Stomach (tissue), 19 donors: ENCODE measurements around the gene SLC26A4. TPM values are rescaled to one million over a fixed set of nuclear protein-coding genes. Genes with fewer than 3 reads are reported as not detected.

Source experiments
- DNase-seq, 2 donors: peaks; one replicate each; pipeline versions ENCODE4 v3.0.0 to v3.0.0-alpha.2; 2013 to 2019
- H3K27ac ChIP-seq, 5 donors: fragments of 200-600 bp in 4 of 5; sonication (generic) in 4 of 5; one replicate each; pipeline ENCODE4 v1.5.1; 2013 to 2019; ENCODE audit warnings: mild to moderate bottlenecking in 1 of 5, moderate library complexity in 1 of 5
- H3K27me3 ChIP-seq, 3 donors: fragments of 200-600 bp; sonication (generic); one replicate each; pipeline ENCODE4 v1.5.1; 2017 to 2019; ENCODE audit warnings: mixed run types in 1 of 3
- H3K36me3 ChIP-seq, 4 donors: fragments of 200-600 bp; sonication (generic); 1 replicate in 3 of 4; 2 replicates in 1 of 4; pipeline ENCODE4 v1.5.1; 2016 to 2019
- H3K4me1 ChIP-seq, 4 donors: fragments of 200-600 bp; sonication (generic); one replicate each; pipeline ENCODE4 v1.5.1; 2016 to 2019
- H3K4me3 ChIP-seq, 4 donors: fragments of 200-600 bp; sonication (generic) in 3 of 4; one replicate each; pipeline ENCODE4 v1.5.1; 2016 to 2019; ENCODE audit warnings: mild to moderate bottlenecking in 1 of 4
- H3K9me3 ChIP-seq, 4 donors: fragments of 200-600 bp; sonication (generic); one replicate each; pipeline ENCODE4 v1.5.1; 2016 to 2019
- CTCF ChIP-seq, 7 experiments: fragments of 450-650 bp in 4 of 7; fragments of 200-600 bp in 3 of 7; sonication (generic) in 3 of 7; IDR thresholded peaks; one replicate each; pipeline ENCODE4 v1.5.1; 2016 to 2019; ENCODE audit warnings: antibody characterized with exemption in 7 of 7, control low read depth in 2 of 7, mild to moderate bottlenecking in 1 of 7
- EP300 ChIP-seq: sonication (generic); formaldehyde crosslinking; IDR thresholded peaks from one replicate; pipeline ENCODE4 v1.6.1; 2017; ENCODE audit warnings: antibody characterized with exemption
- POLR2A ChIP-seq, 4 donors: fragments of 450-650 bp; IDR thresholded peaks; one replicate each; pipeline ENCODE4 v1.6.1; 2016; ENCODE audit warnings: antibody characterized with exemption in 4 of 4, control low read depth in 2 of 4, mild to moderate bottlenecking in 1 of 4, moderate library complexity in 1 of 4
- POLR2AphosphoS5 ChIP-seq, 3 donors: sonication (generic); formaldehyde crosslinking; IDR thresholded peaks; one replicate each; pipeline ENCODE4 v1.6.1; 2016; ENCODE audit warnings: antibody characterized with exemption in 3 of 3
- WGBS, 5 donors: extraction: QIAGEN DNeasy Blood & Tissue Kit in 3 of 5; methylation state at CpG; one replicate each; pipeline versions ENCODE4 v1.1.5 to v1.1.7; 2013 to 2018; 5-methylcytosine and 5-hydroxymethylcytosine counted together
- intact Hi-C: fragments of 100-400 bp; cut with DNase I; formaldehyde crosslinking; loops from one replicate; pipeline ENCODE4 v1.15.1; 2023; ENCODE audit warnings: low total_unique reads
- long read RNA-seq, 10 donors: transcript quantifications; one replicate each; lab custom pipeline, GENCODE V29; 2026
- polyA plus RNA-seq, 3 donors: library from polyadenylated mRNA; stranded (reverse); fragments of 200-250 nt; gene quantifications; one replicate each; pipeline ENCODE4 v1.2.3, GENCODE V29; 2013
- total RNA-seq, 5 donors: library from RNA; depleted of rRNA; stranded (reverse); fragments of >200 nt; gene quantifications; one replicate each; pipeline versions ENCODE4 v1.1.0 to v1.2.3, GENCODE V29; 2014 to 2016
- donor health status: healthy with polysubstance abuse.
- donor health status: Bipolar disorder and iron deficiency.
- donor health status: healthy.

Gene SLC26A4
- total RNA-seq (1 to 10 TPM in 2 of 5 donors, not detected in 3; 2.6 to 4.2 TPM), polyA plus RNA-seq (1 to 10 TPM in 1 of 3 donors, under 1 TPM in 2; 0.06 to 2.1 (median 0.28) TPM)
- long read RNA-seq, donor 1, result 0 reads
- long read RNA-seq, donor 2, result 0 reads
- long read RNA-seq, donor 3, result 0 reads
- long read RNA-seq, donor 4, result 0 reads
- long read RNA-seq, donor 5, result 0 reads
- long read RNA-seq, donor 6, result 0 reads
- long read RNA-seq, donor 7, result 0 reads
- long read RNA-seq, donor 8, result 0 reads
- long read RNA-seq, donor 9, result 0 reads
- long read RNA-seq, donor 10, result 0 reads

DNA sequence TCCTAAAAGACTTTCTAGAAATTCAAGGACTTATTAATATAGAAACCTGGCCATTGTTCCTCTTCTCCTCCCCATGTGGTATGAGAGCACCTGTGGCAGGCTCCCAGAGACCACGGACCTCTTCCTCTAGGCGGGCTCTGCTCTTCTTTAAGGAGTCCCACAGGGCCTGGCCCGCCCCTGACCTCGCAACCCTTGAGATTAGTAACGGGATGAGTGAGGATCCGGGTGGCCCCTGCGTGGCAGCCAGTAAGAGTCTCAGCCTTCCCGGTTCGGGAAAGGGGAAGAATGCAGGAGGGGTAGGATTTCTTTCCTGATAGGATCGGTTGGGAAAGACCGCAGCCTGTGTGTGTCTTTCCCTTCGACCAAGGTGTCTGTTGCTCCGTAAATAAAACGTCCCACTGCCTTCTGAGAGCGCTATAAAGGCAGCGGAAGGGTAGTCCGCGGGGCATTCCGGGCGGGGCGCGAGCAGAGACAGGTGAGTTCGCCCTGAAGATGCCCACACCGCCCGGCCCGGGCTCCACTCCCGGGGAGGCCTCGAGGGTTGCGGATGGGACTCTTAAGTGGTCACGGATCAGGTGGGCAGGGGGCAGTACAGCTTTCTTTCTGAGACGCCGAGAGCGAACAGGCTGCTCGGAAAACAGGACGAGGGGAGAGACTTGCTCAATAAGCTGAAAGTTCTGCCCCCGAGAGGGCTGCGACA lies at the start of gene SLC26A4:
Gene SLC26A4, plus strand, starts transcription at position 448 of the 700 bp plus-strand sequence. CDS start 814 bp downstream, outside the sequence.
- 2 to 10% (median 4%) methylated on average over 20 to 37 of the region's 37 CpGs for WGBS, 5 donors
- no peak for DNase-seq
- Histone ChIP-seq H3K27ac (peak within 1 kb of the TSS in 1 of 5 donors; percentile 26), H3K9me3 (no peaks in the 10 kb centered on the region), H3K4me3 (peak within 1 kb of the TSS; percentile 48 to 70 (median 54)), H3K36me3 (no peaks in the 10 kb centered on the region), H3K27me3 (peaks cover 0 to 58% (median 21%) of the 10 kb centered on the region in 3 donors), H3K4me1 (peaks cover 19 to 23% (median 20%) of the 10 kb centered on the region in 4 donors)
- intact Hi-C loops, result no loop called here
- TF ChIP-seq POLR2A (IDR thresholded peaks at IDR 0.05) (no peak), EP300 (no peak), POLR2AphosphoS5 (IDR thresholded peaks at IDR 0.05) (no peak), CTCF (IDR thresholded peaks at IDR 0.05) (no peak)

GRCh38 chr7:107613439-107613838 lies 47.2 kb upstream of the SLC26A4 start:
- H3K4me1 ChIP-seq, result peaks cover 0 to 28% (median 11%) of the 10 kb centered on the region in 4 donors
- no peak overlapping the region for H3K27ac ChIP-seq
- TF ChIP-seq POLR2AphosphoS5 (IDR thresholded peaks at IDR 0.05) (no peak), EP300 (no peak), CTCF (IDR thresholded peaks at IDR 0.05) (no peak), POLR2A (IDR thresholded peaks at IDR 0.05) (no peak)
- peaks cover 5 to 42% (median 41%) of the 10 kb centered on the region in 4 donors for H3K36me3 ChIP-seq
- no peak overlapping the region for H3K4me3 ChIP-seq
- WGBS, 5 donors, result 77 to 82% (median 80%) methylated on average over 1 of the region's 1 CpG
- intact Hi-C loops, result no loop called here
- H3K9me3 ChIP-seq, result no peaks in the 10 kb centered on the region
- no peak for DNase-seq
- H3K27me3 ChIP-seq, result no peaks in the 10 kb centered on the region

DNA sequence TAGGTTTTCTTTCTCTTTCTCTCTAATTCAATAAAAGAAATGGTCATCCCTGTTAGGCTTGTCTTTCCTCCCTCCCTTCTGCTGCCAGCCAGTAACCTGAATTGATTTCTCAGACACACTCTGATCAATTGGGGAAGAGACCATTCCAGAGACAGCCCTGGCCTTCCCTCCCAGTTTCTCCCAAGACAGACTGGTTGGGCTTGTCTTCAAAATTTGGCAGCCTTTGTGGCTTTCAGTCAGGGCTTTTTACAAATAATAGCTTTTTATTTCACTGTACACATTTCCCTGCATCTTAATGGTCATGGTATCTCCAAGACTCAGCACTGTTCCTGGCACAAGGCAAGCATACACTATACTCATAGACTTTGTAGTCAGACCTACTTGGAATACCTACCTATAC lies 46.7 kb upstream of the SLC26A4 start:
- H3K27me3 ChIP-seq, result no peaks in the 10 kb centered on the region
- DNase-seq, result no peak
- peaks cover 5 to 42% (median 41%) of the 10 kb centered on the region in 4 donors for H3K36me3 ChIP-seq

DNA sequence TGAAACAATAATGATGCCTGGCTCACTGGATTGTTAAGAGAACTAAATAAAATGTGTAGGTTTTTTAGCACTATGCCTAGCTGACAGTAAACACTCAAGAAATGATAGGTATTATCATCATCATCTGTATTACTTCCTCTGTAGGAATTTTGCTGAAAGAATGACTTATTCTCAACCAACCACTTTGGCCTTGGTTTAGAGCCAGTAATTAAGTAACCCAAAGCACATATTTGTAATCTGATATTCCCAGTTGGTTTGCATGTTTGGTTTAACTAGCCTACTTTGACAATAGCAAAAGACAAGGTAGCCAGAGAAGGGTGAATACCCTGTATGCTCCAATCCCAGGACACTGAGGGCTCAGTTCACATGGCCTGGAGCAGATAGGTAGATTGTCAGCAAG lies 46.2 kb upstream of the SLC26A4 start:
- Histone ChIP-seq H3K36me3 (peaks cover 5 to 42% (median 41%) of the 10 kb centered on the region in 4 donors), H3K4me1 (peaks cover 0 to 24% (median 11%) of the 10 kb centered on the region in 4 donors), H3K27me3 (no peaks in the 10 kb centered on the region), H3K9me3 (no peaks in the 10 kb centered on the region), H3K27ac (no peak overlapping the region), H3K4me3 (no peak overlapping the region)
- no peak for TF ChIP-seq POLR2AphosphoS5 (IDR thresholded peaks at IDR 0.05)
- TF ChIP-seq EP300, result no peak
- no peak for TF ChIP-seq CTCF (IDR thresholded peaks at IDR 0.05)
- TF ChIP-seq POLR2A (IDR thresholded peaks at IDR 0.05), result no peak
- intact Hi-C loops, result no loop called here
- no peak for DNase-seq

More for the DNA sequence above, 46.7 kb upstream of the SLC26A4 start:
- TF ChIP-seq CTCF (IDR thresholded peaks at IDR 0.05), result no peak
- TF ChIP-seq POLR2A (IDR thresholded peaks at IDR 0.05), result no peak
- TF ChIP-seq EP300, result no peak
- TF ChIP-seq POLR2AphosphoS5 (IDR thresholded peaks at IDR 0.05), result no peak
- intact Hi-C loops, result no loop called here
- no peak overlapping the region for H3K4me3 ChIP-seq
- H3K27ac ChIP-seq, result no peak overlapping the region
- no peaks in the 10 kb centered on the region for H3K9me3 ChIP-seq
- peaks cover 0 to 28% (median 11%) of the 10 kb centered on the region in 4 donors for H3K4me1 ChIP-seq
